Astrocyte (in vitro differentiated cells and primary cell): ENCODE measurements around the gene TXLNA. TPM values are rescaled to one million over a fixed set of nuclear protein-coding genes. Genes with fewer than 3 reads are reported as not detected.

ENCODE experiments used
- DNase-seq: peaks from one replicate; pipeline ENCODE4 v3.0.0-alpha.2; 2010; ENCODE audit warnings: low read depth
- FAIRE-seq: peaks from 2 replicates; lab custom pipeline; 2011; peaks lifted over from hg19 to GRCh38; lab: Jason Lieb, UNC
- H2AFZ ChIP-seq: 2 replicates; pipeline ENCODE4 v1.6.0; 2012; ENCODE audit warnings: low read depth, low read length, inconsistent platforms
- H3K27ac ChIP-seq: 2 replicates; pipeline ENCODE4 v1.5.1; 2011; ENCODE audit warnings: low read depth, low read length, inconsistent platforms
- H3K27me3 ChIP-seq: 2 replicates; pipeline ENCODE4 v1.6.0; 2011; ENCODE audit warnings: low read length, inconsistent platforms; ENCODE audit not compliant: insufficient read depth
- H3K36me3 ChIP-seq: 2 replicates; pipeline ENCODE4 v1.5.1; 2011; ENCODE audit warnings: low read length, inconsistent platforms; ENCODE audit not compliant: insufficient read depth
- H3K4me1 ChIP-seq: 2 replicates; pipeline ENCODE4 v1.5.1; 2011; ENCODE audit warnings: low read length, inconsistent platforms; ENCODE audit not compliant: insufficient read depth
- H3K4me2 ChIP-seq: 2 replicates; pipeline ENCODE4 v1.6.0; 2012; ENCODE audit warnings: low read length, inconsistent platforms
- H3K4me3 ChIP-seq: 2 replicates; pipeline ENCODE4 v1.5.1; 2011; ENCODE audit warnings: low read depth, mild to moderate bottlenecking, low read length, inconsistent platforms; ENCODE audit not compliant: insufficient read depth
- H3K79me2 ChIP-seq: 2 replicates; pipeline ENCODE4 v1.6.0; 2012; ENCODE audit warnings: mild to moderate bottlenecking, low read length, inconsistent platforms; ENCODE audit not compliant: insufficient read depth
- H3K9ac ChIP-seq: 2 replicates; pipeline ENCODE4 v1.6.0; 2012; ENCODE audit warnings: mild to moderate bottlenecking, low read length, inconsistent platforms
- H3K9me3 ChIP-seq: 2 replicates; pipeline ENCODE4 v1.5.1; 2012; ENCODE audit warnings: low read depth, mild to moderate bottlenecking, low read length, inconsistent platforms; ENCODE audit not compliant: insufficient read depth
- H4K20me1 ChIP-seq: 2 replicates; pipeline ENCODE4 v1.6.0; 2012; ENCODE audit warnings: low read length, inconsistent platforms; ENCODE audit not compliant: insufficient read depth
- H3K27ac Mint-ChIP-seq: one replicate; pipeline ENCODE4 v1.8.0; 2021; ENCODE audit warnings: mild to moderate bottlenecking, mixed read lengths; ENCODE audit not compliant: unreplicated experiment
- H3K27me3 Mint-ChIP-seq: one replicate; pipeline ENCODE4 v1.8.0; 2021; ENCODE audit warnings: low read depth, mixed read lengths; ENCODE audit not compliant: unreplicated experiment
- H3K36me3 Mint-ChIP-seq: one replicate; pipeline ENCODE4 v1.8.0; 2021; ENCODE audit warnings: low read depth, mixed read lengths; ENCODE audit not compliant: unreplicated experiment
- H3K4me1 Mint-ChIP-seq: one replicate; pipeline ENCODE4 v1.8.0; 2021; ENCODE audit warnings: low read depth, mixed read lengths; ENCODE audit not compliant: unreplicated experiment
- H3K4me3 Mint-ChIP-seq: one replicate; pipeline ENCODE4 v1.8.0; 2021; ENCODE audit warnings: mild to moderate bottlenecking, moderate library complexity, mixed read lengths; ENCODE audit not compliant: unreplicated experiment
- H3K9me3 Mint-ChIP-seq: one replicate; pipeline ENCODE4 v1.8.0; 2021; ENCODE audit warnings: mild to moderate bottlenecking, mixed read lengths; ENCODE audit not compliant: unreplicated experiment
- EZH2 ChIP-seq: IDR thresholded peaks from 2 replicates; pipeline ENCODE4 v1.6.1; 2012; ENCODE audit warnings: mild to moderate bottlenecking, low read length, inconsistent platforms; ENCODE audit not compliant: insufficient read depth
- total RNA-seq: library from RNA; stranded (reverse); gene quantifications from 2 replicates; pipeline ENCODE4 v1.2.1, GENCODE V29; 2021
- TF ChIP-seq, protein P1 (sequence below): IDR thresholded peaks from 2 replicates; pipeline ENCODE4 v1.5.1; 2011; ENCODE audit warnings: low read depth, mild to moderate bottlenecking, inconsistent platforms, low read length, moderate library complexity; ENCODE audit not compliant: insufficient read depth

The TXLNA gene
- total RNA-seq, 1 donor from 2014 or later = 65.8 TPM

DNA sequence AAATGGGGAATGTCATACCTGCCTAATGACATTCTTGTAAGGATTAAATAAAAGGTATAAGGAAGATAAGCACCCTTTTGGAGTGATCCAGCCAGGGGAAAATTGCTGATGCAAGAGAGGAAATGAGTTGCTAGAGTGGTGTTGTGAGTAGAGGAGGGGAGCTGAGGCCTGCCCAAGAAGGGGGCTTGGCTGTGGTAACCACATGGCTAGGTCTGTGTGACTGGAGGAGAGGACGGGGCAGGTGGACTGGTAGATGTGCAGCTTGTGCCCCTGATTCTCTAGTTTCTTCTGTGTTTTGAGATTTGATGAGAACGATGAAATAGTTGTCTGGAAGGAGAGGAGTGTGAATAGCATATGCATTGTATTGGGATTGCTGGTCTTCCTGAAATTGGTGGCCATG lies 6.6 kb downstream of the TXLNA start:
- Mint-ChIP-seq H3K4me3 (peak overlapping the region; percentile 74), H3K36me3 (peaks cover 37% of the 10 kb centered on the region), H3K27me3 (no peaks in the 10 kb centered on the region), H3K27ac (peak overlapping the region; percentile 99), H3K9me3 (no peaks in the 10 kb centered on the region), H3K4me1 (peaks cover 34% of the 10 kb centered on the region)
- Histone ChIP-seq H3K79me2 (peaks cover 68% of the 10 kb centered on the region), H2AFZ (no peak overlapping the region), H4K20me1 (peaks cover 82% of the 10 kb centered on the region), H3K4me3 (no peak overlapping the region), H3K4me2 (peak overlapping the region; percentile 1), H3K9me3 (no peaks in the 10 kb centered on the region), H3K27me3 (no peaks in the 10 kb centered on the region), H3K36me3 (peaks cover 56% of the 10 kb centered on the region), H3K9ac (no peak overlapping the region), H3K4me1 (peaks cover 11% of the 10 kb centered on the region), H3K27ac (no peak overlapping the region)
- TF ChIP-seq, protein P1, sequence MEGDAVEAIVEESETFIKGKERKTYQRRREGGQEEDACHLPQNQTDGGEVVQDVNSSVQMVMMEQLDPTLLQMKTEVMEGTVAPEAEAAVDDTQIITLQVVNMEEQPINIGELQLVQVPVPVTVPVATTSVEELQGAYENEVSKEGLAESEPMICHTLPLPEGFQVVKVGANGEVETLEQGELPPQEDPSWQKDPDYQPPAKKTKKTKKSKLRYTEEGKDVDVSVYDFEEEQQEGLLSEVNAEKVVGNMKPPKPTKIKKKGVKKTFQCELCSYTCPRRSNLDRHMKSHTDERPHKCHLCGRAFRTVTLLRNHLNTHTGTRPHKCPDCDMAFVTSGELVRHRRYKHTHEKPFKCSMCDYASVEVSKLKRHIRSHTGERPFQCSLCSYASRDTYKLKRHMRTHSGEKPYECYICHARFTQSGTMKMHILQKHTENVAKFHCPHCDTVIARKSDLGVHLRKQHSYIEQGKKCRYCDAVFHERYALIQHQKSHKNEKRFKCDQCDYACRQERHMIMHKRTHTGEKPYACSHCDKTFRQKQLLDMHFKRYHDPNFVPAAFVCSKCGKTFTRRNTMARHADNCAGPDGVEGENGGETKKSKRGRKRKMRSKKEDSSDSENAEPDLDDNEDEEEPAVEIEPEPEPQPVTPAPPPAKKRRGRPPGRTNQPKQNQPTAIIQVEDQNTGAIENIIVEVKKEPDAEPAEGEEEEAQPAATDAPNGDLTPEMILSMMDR = no peak
- TF ChIP-seq EZH2 = no peak
- FAIRE-seq = no peak
- DNase-seq = no peak

DNA sequence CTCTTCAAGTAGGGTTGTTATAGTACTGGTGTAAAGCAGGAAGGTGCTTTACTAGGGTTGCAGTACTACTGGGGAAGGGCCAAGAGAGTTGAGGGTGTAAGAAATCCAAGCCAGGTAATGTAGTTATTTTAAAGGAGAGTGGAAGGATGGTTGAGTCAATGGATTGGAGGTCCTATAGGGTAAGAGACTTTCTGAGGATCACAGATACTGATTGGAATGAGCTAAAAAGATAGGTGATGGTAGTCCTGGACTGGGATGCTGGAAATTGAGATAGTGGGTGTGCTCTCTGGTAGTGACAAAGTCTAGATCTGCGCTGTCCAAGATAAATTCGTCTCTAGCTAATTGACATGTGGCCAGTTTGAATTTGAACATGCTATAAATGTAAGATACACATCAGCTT lies 7.0 kb downstream of the TXLNA start:
- Histone ChIP-seq H3K4me2 (peak overlapping the region; percentile 1), H3K9ac (no peak overlapping the region), H3K9me3 (no peaks in the 10 kb centered on the region), H3K4me1 (peaks cover 7% of the 10 kb centered on the region), H3K27ac (no peak overlapping the region), H3K27me3 (no peaks in the 10 kb centered on the region), H3K79me2 (peaks cover 68% of the 10 kb centered on the region), H2AFZ (no peak overlapping the region), H4K20me1 (peaks cover 82% of the 10 kb centered on the region), H3K4me3 (no peak overlapping the region), H3K36me3 (peaks cover 60% of the 10 kb centered on the region)
- H3K4me3 Mint-ChIP-seq = peak overlapping the region; percentile 74
- no peaks in the 10 kb centered on the region for H3K27me3 Mint-ChIP-seq
- FAIRE-seq = no peak
- H3K27ac Mint-ChIP-seq = peak overlapping the region; percentile 99
- H3K36me3 Mint-ChIP-seq = peaks cover 36% of the 10 kb centered on the region
- TF ChIP-seq EZH2 = no peak
- TF ChIP-seq, protein P1 = no peak
- no peak for DNase-seq
- no peaks in the 10 kb centered on the region for H3K9me3 Mint-ChIP-seq
- peaks cover 30% of the 10 kb centered on the region for H3K4me1 Mint-ChIP-seq

DNA sequence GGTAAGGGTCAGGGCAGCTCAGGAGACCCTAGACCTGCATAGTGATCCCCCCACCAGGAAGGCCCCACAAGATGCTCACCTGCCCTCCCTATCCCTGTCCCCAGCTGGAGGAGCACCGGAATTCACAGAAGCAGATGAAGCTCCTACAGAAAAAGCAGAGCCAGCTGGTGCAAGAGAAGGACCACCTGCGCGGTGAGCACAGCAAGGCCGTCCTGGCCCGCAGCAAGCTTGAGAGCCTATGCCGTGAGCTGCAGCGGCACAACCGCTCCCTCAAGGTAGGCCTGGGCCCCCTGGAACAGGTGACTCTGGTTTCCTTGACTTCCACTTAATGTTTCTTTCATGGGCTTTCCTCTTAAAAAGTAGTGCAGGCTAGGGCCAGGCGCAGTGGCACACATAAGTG lies 8.4 kb downstream of the TXLNA start:
- H3K4me2 ChIP-seq = no peak overlapping the region
- FAIRE-seq (no peak), DNase-seq (no peak)
- Mint-ChIP-seq H3K27ac (no peak overlapping the region), H3K27me3 (no peaks in the 10 kb centered on the region), H3K36me3 (peaks cover 36% of the 10 kb centered on the region), H3K9me3 (no peaks in the 10 kb centered on the region), H3K4me1 (peaks cover 28% of the 10 kb centered on the region), H3K4me3 (no peak overlapping the region)
- H3K4me1 ChIP-seq = no peaks in the 10 kb centered on the region
- peaks cover 57% of the 10 kb centered on the region for H3K79me2 ChIP-seq
- H3K27me3 ChIP-seq = no peaks in the 10 kb centered on the region
- H3K27ac ChIP-seq = no peak overlapping the region
- peaks cover 83% of the 10 kb centered on the region for H4K20me1 ChIP-seq
- H3K36me3 ChIP-seq = peaks cover 73% of the 10 kb centered on the region
- no peak overlapping the region for H2AFZ ChIP-seq
- H3K9me3 ChIP-seq = no peaks in the 10 kb centered on the region
- H3K4me3 ChIP-seq = no peak overlapping the region
- TF ChIP-seq, protein P1 = no peak
- no peak for TF ChIP-seq EZH2
- no peak overlapping the region for H3K9ac ChIP-seq
